GM23248 (cell line): ENCODE results near the gene CFAP54. TPM values are rescaled to one million over a fixed set of nuclear protein-coding genes. Genes with fewer than 3 reads are reported as not detected.

ENCODE experiments used
- DNase-seq: peaks from one replicate; pipeline ENCODE4 v3.0.0-alpha.2; 2015
- H2AFZ ChIP-seq: fragments of 200-600 bp; sonication (generic); 2 replicates; pipeline ENCODE4 v1.6.1; 2016; ENCODE audit warnings: antibody characterized with exemption
- H3F3A ChIP-seq: fragments of 200-600 bp; sonication (generic); 2 replicates; pipeline ENCODE4 v1.6.1; 2016; ENCODE audit warnings: mild to moderate bottlenecking, antibody characterized with exemption, mixed run types; ENCODE audit not compliant: insufficient read depth
- H3K27ac ChIP-seq: fragments of 200-600 bp; sonication (generic); 2 replicates; pipeline ENCODE4 v1.5.1; 2016; ENCODE audit warnings: mild to moderate bottlenecking
- H3K27me3 ChIP-seq: fragments of 200-600 bp; sonication (generic); replicated peaks from 2 replicates; pipeline ENCODE4 v1.6.1; 2016; ENCODE audit warnings: mild to moderate bottlenecking; ENCODE audit not compliant: insufficient read depth
- H3K36me3 ChIP-seq: fragments of 200-600 bp; sonication (generic); 2 replicates; pipeline ENCODE4 v1.6.1; 2016; ENCODE audit warnings: low read depth, mild to moderate bottlenecking
- H3K4me1 ChIP-seq: fragments of 200-600 bp; sonication (generic); 2 replicates; pipeline ENCODE4 v1.6.1; 2016; ENCODE audit warnings: mild to moderate bottlenecking; ENCODE audit not compliant: insufficient read depth
- H3K4me2 ChIP-seq: fragments of 200-600 bp; sonication (generic); one replicate; pipeline ENCODE4 v1.6.1; 2016; ENCODE audit warnings: mild to moderate bottlenecking; ENCODE audit not compliant: unreplicated experiment
- H3K4me3 ChIP-seq: fragments of 200-600 bp; sonication (generic); 2 replicates; pipeline ENCODE4 v1.5.1; 2016; ENCODE audit warnings: mild to moderate bottlenecking
- H3K79me2 ChIP-seq: fragments of 200-600 bp; sonication (generic); 2 replicates; pipeline ENCODE4 v1.6.1; 2016; ENCODE audit warnings: mild to moderate bottlenecking; ENCODE audit not compliant: insufficient read depth
- H3K9ac ChIP-seq: fragments of 200-600 bp; sonication (generic); 2 replicates; pipeline ENCODE4 v1.6.1; 2016; ENCODE audit warnings: mild to moderate bottlenecking
- H3K9me2 ChIP-seq: fragments of 200-600 bp; sonication (generic); 2 replicates; pipeline ENCODE4 v1.6.1; 2016; ENCODE audit warnings: mixed run types, mild to moderate bottlenecking, moderate library complexity; ENCODE audit not compliant: insufficient read depth
- H3K9me3 ChIP-seq: fragments of 200-600 bp; sonication (generic); one replicate; pipeline ENCODE4 v1.6.1; 2017; ENCODE audit warnings: low read depth
- H4K20me1 ChIP-seq: fragments of 200-600 bp; sonication (generic); 2 replicates; pipeline ENCODE4 v1.6.0; 2016; ENCODE audit not compliant: insufficient read depth
- EZH2 ChIP-seq: fragments of 200-600 bp; sonication (generic); IDR thresholded peaks from 2 replicates; pipeline ENCODE4 v1.6.1; 2018; ENCODE audit warnings: antibody characterized with exemption, mild to moderate bottlenecking; ENCODE audit not compliant: insufficient read depth, poor library complexity, severe bottlenecking
- EZH2phosphoT487 ChIP-seq: fragments of 200-600 bp; sonication (generic); IDR thresholded peaks from 2 replicates; pipeline ENCODE4 v1.6.1; 2018; ENCODE audit warnings: antibody characterized with exemption, moderate library complexity, mild to moderate bottlenecking, low read depth; ENCODE audit not compliant: insufficient read depth
- WGBS, 2 experiments: methylation state at CpG; one replicate each; pipeline ENCODE4 v1.1.6; 2015 to 2017; ENCODE audit warnings: low lambda C conversion rate in 2 of 2, low coverage in 1 of 2; ENCODE audit errors: missing lambda C conversion rate in 2 of 2; 5-methylcytosine and 5-hydroxymethylcytosine counted together
- in situ Hi-C: fragments of 300-500 bp; cut with MboI; formaldehyde crosslinking; loops from 2 replicates; pipeline ENCODE4 v1.15.0; 2020
- polyA plus RNA-seq: library from polyadenylated mRNA; unstranded; fragments of >200 nt; fragmentation: Nextera tagmentation; extraction: Ambion mirVana; gene quantifications from 2 replicates; pipeline ENCODE4 v1.2.1, GENCODE V29; 2016
- total RNA-seq: library from RNA; depleted of rRNA; stranded (reverse); fragments of >200 nt; shearing (Covaris generic); gene quantifications from 2 replicates; pipeline ENCODE4 v1.2.3, GENCODE V29; 2014

The CFAP54 gene
- total and polyA plus RNA-seq, 2 experiments from 2014 or later, result 0.32 to 1.2 TPM

GRCh38 chr12:96897421-96897820 is 408.0 kb downstream of the CFAP54 start:
- H3K9me3 ChIP-seq, result no peaks in the 10 kb centered on the region
- H3K36me3 ChIP-seq, result no peaks in the 10 kb centered on the region
- H3K4me2 ChIP-seq, result no peak overlapping the region
- no peaks in the 10 kb centered on the region for H3K27me3 ChIP-seq
- no peaks in the 10 kb centered on the region for H4K20me1 ChIP-seq
- H3K9me2 ChIP-seq, result no peaks in the 10 kb centered on the region
- H3F3A ChIP-seq, result no peaks in the 10 kb centered on the region
- TF ChIP-seq EZH2, result no peak
- TF ChIP-seq EZH2phosphoT487, result no peak
- H3K9ac ChIP-seq, result no peak overlapping the region
- WGBS, 2 experiments, result 41 to 45% methylated on average over 3 of the region's 3 CpGs
- DNase-seq, result no peak
- H3K4me3 ChIP-seq, result no peak overlapping the region
- no peaks in the 10 kb centered on the region for H3K4me1 ChIP-seq
- no peak overlapping the region for H2AFZ ChIP-seq
- no peaks in the 10 kb centered on the region for H3K79me2 ChIP-seq
- in situ Hi-C loops, result no loop called here
- no peak overlapping the region for H3K27ac ChIP-seq

- Histone ChIP-seq H3K4me3 (no peak overlapping the region), H3F3A (no peaks in the 10 kb centered on the region), H3K27ac (no peak overlapping the region), H4K20me1 (no peaks in the 10 kb centered on the region), H3K9ac (no peak overlapping the region), H3K9me3 (no peaks in the 10 kb centered on the region), H3K79me2 (no peaks in the 10 kb centered on the region), H3K27me3 (no peaks in the 10 kb centered on the region), H3K9me2 (no peaks in the 10 kb centered on the region), H2AFZ (no peak overlapping the region), H3K36me3 (no peaks in the 10 kb centered on the region), H3K4me1 (no peaks in the 10 kb centered on the region), H3K4me2 (no peak overlapping the region)
- TF ChIP-seq EZH2phosphoT487 (no peak), EZH2 (no peak)
- in situ Hi-C loops, result no loop called here
- DNase-seq, result no peak
Observed at GRCh38 chr12:96901175-96901574, 411.8 kb downstream of the CFAP54 start.

- no peak overlapping the region for H3K9ac ChIP-seq
- no peaks in the 10 kb centered on the region for H3K79me2 ChIP-seq
- no peak overlapping the region for H2AFZ ChIP-seq
- no peaks in the 10 kb centered on the region for H4K20me1 ChIP-seq
- no peaks in the 10 kb centered on the region for H3K36me3 ChIP-seq
- H3K27ac ChIP-seq, result no peak overlapping the region
- H3F3A ChIP-seq, result no peaks in the 10 kb centered on the region
- H3K4me2 ChIP-seq, result no peak overlapping the region
- H3K9me3 ChIP-seq, result no peaks in the 10 kb centered on the region
- no peaks in the 10 kb centered on the region for H3K27me3 ChIP-seq
- no peak overlapping the region for H3K4me3 ChIP-seq
- no peaks in the 10 kb centered on the region for H3K4me1 ChIP-seq
- no peaks in the 10 kb centered on the region for H3K9me2 ChIP-seq
- no peak for TF ChIP-seq EZH2
- no peak for TF ChIP-seq EZH2phosphoT487
- in situ Hi-C loops, result no loop called here
- 73 to 86% methylated on average over 4 of the region's 4 CpGs for WGBS, 2 experiments
- DNase-seq, result no peak
Observed at GRCh38 chr12:96902076-96902475, 412.7 kb downstream of the CFAP54 start.

- H2AFZ ChIP-seq, result peak overlapping the region; percentile 99
- peak overlapping the region; percentile 95 for H3K4me3 ChIP-seq
- peak overlapping the region; percentile 89 for H3K27ac ChIP-seq
- H3K36me3 ChIP-seq, result no peaks in the 10 kb centered on the region
- H4K20me1 ChIP-seq, result no peaks in the 10 kb centered on the region
- H3K9me3 ChIP-seq, result no peaks in the 10 kb centered on the region
- DNase-seq, result no peak
- 20 to 22% methylated on average over 9 of the region's 9 CpGs for WGBS, 2 experiments
- H3K4me2 ChIP-seq, result peak overlapping the region; percentile 87
- peaks cover 27% of the 10 kb centered on the region for H3K4me1 ChIP-seq
- TF ChIP-seq EZH2phosphoT487 (no peak), EZH2 (no peak)
- no peaks in the 10 kb centered on the region for H3F3A ChIP-seq
- peaks cover 42% of the 10 kb centered on the region for H3K79me2 ChIP-seq
- in situ Hi-C loops, result no loop called here
- no peaks in the 10 kb centered on the region for H3K27me3 ChIP-seq
- peak overlapping the region; percentile 92 for H3K9ac ChIP-seq
- H3K9me2 ChIP-seq, result no peaks in the 10 kb centered on the region
Observed at GRCh38 chr12:96906498-96906848, 417.1 kb downstream of the CFAP54 start.

GRCh38 chr12:96906849-96907670 is 417.7 kb downstream of the CFAP54 start, which contains the start of gene NEDD1:
TSS of gene NEDD1 (plus strand) at chr12:96907257. CDS start at chr12:96909760, 2,503 bp downstream.
- H4K20me1 ChIP-seq, result no peaks in the 10 kb centered on the region
- TF ChIP-seq EZH2 (no peak), EZH2phosphoT487 (no peak)
- H3K36me3 ChIP-seq, result no peaks in the 10 kb centered on the region
- H2AFZ ChIP-seq, result peak within 1 kb of the TSS; percentile 99
- WGBS, 2 experiments, result 1% methylated on average over 54 to 65 of the region's 68 CpGs
- peak within 1 kb of the TSS; percentile 95 for H3K4me3 ChIP-seq
- peaks cover 48% of the 10 kb centered on the region for H3K79me2 ChIP-seq
- peak within 1 kb of the TSS; percentile 89 for H3K27ac ChIP-seq
- H3K9me2 ChIP-seq, result no peaks in the 10 kb centered on the region
- peak within 1 kb of the TSS; percentile 92 for H3K9ac ChIP-seq
- peak; percentile 87 for DNase-seq
- H3K9me3 ChIP-seq, result no peaks in the 10 kb centered on the region
- H3K4me2 ChIP-seq, result peak within 1 kb of the TSS; percentile 87
- no peaks in the 10 kb centered on the region for H3F3A ChIP-seq
- no peaks in the 10 kb centered on the region for H3K27me3 ChIP-seq
- in situ Hi-C loops, result no loop called here
- peaks cover 30% of the 10 kb centered on the region for H3K4me1 ChIP-seq
